GM13976 (cell line): ENCODE measurements around the gene FBXO46.

Experiments used
- DNase-seq: peaks from one replicate; pipeline ENCODE4 v3.0.0; 2012; ENCODE audit warnings: low spot score
- in situ Hi-C: fragments of 300-500 bp; cut with MboI; formaldehyde crosslinking; loops from one replicate; pipeline ENCODE4 v1.12.0; 2022; ENCODE audit warnings: low sequenced_read_pairs, mixed read lengths, inconsistent platforms; ENCODE audit not compliant: unreplicated experiment
- TF ChIP-seq, protein P1 (sequence below): IDR thresholded peaks from 2 replicates; pipeline ENCODE4 v1.5.1; 2012; ENCODE audit warnings: borderline replicate concordance, mild to moderate bottlenecking; ENCODE audit not compliant: insufficient read depth; ENCODE audit errors: extremely low read depth, missing control alignments, control extremely low read depth

FBXO46 gene

GRCh38 chr19:45765702-45766295 is 35.1 kb upstream of the FBXO46 start:
- TF ChIP-seq, protein P1, sequence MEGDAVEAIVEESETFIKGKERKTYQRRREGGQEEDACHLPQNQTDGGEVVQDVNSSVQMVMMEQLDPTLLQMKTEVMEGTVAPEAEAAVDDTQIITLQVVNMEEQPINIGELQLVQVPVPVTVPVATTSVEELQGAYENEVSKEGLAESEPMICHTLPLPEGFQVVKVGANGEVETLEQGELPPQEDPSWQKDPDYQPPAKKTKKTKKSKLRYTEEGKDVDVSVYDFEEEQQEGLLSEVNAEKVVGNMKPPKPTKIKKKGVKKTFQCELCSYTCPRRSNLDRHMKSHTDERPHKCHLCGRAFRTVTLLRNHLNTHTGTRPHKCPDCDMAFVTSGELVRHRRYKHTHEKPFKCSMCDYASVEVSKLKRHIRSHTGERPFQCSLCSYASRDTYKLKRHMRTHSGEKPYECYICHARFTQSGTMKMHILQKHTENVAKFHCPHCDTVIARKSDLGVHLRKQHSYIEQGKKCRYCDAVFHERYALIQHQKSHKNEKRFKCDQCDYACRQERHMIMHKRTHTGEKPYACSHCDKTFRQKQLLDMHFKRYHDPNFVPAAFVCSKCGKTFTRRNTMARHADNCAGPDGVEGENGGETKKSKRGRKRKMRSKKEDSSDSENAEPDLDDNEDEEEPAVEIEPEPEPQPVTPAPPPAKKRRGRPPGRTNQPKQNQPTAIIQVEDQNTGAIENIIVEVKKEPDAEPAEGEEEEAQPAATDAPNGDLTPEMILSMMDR = no peak
- DNase-seq = no peak
- in situ Hi-C loops = no loop called here

DNA sequence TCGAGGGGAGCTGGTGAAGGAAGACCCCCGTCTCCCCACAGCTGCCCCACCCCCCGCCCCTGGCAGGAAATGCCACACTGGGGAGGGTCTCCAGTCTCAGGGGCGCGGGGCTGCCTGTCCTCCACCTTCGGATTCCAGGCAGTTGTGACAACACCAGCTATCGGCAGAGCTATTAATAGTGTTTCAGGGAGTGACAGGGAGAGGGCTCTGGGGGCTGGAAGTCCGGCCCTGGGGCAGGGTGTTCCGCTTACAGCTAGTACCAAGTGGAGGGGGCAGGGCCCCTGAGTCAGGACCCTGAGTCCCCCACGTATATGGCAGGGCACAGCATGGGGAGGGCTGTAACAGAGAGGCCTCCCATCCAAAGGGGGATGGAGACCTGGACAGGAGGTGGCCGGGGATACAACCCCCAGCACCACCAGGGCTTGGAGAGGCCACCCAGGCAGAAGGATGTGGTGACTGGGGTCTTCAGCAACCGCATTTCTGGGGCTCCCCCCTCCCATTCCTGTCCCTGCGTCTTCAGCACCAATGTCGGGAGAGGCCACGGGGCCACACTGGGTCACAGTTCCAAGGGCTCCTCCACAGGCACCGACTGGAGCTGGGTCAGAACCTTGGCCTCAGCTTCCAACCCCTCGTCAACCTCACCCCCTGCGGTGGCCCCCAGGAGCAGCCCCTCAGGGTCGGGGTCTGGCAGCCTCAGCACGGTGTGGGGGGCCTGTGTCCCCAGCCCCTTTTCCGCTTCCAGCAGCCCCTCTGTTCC is 34.4 kb upstream of the FBXO46 start:
- no peak for DNase-seq
- TF ChIP-seq, protein P1 = no peak
- in situ Hi-C loops = no loop called here

GRCh38 chr19:45764475-45764874 is 33.8 kb upstream of the FBXO46 start:
- no peak for DNase-seq
- in situ Hi-C loops = no loop called here
- TF ChIP-seq, protein P1 = no peak

- TF ChIP-seq, protein P1 = no peak
- DNase-seq = no peak
- in situ Hi-C loops = no loop called here
Measured at GRCh38 chr19:45763691-45764294, 33.1 kb upstream of the FBXO46 start.

GRCh38 chr19:45762870-45763631 is 32.4 kb upstream of the FBXO46 start:
- DNase-seq = no peak
- in situ Hi-C loops = no loop called here
- TF ChIP-seq, protein P1 = no peak

DNA sequence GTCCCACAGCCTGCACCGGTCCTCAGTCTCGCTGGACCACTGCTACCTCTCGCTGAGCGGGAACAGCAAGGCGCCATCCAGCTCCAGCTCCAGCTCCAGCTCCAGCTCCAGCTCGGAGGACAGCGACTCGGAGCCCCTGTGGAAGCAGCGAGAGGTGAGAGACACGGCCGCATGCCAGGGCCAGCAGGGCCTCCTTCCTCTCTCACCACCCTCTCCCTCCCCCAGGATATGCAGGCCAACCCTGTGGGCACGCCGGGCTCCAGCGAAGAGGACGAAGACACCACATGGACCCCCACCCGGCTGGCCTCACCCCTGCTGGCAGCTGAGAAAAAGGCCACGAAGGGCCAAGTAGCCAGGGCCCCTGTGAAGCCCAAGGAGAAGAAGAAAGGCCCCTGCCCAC is 31.0 kb upstream of the FBXO46 start:
- in situ Hi-C loops = no loop called here
- DNase-seq = no peak
- TF ChIP-seq, protein P1 = no peak
